H1 (cell line): Measurements from ENCODE around the gene SLTM. TPM values are rescaled to one million over a fixed set of nuclear protein-coding genes. Genes with fewer than 3 reads are reported as not detected.

Experiments used
- CTCF ChIA-PET: fragments of 300-600 bp; sonication (Branson Sonifier 250); formaldehyde crosslinking; loops from one replicate; lab custom pipeline; 2021; ENCODE audit not compliant: partially characterized antibody; lab: Charles Lee
- POLR2A ChIA-PET: fragments of 300-600 bp; sonication (Branson Sonifier 250); formaldehyde crosslinking; loops from one replicate; lab custom pipeline; 2021; ENCODE audit warnings: inconsistent platforms; ENCODE audit not compliant: partially characterized antibody; lab: Charles Lee
- DNase-seq, 2 experiments: peaks; one replicate each; pipeline versions ENCODE4 v3.0.0 to v3.0.0-alpha.2; 2010 to 2022; ENCODE audit warnings: low spot score in 2 of 2, low read depth in 1 of 2, mixed read lengths in 1 of 2
- FAIRE-seq: peaks from 2 replicates; lab custom pipeline; 2011; peaks lifted over from hg19 to GRCh38; lab: Jason Lieb, UNC
- H2AFZ ChIP-seq: 2 replicates; pipeline ENCODE4 v1.8.1; 2012; ENCODE audit warnings: low read length, inconsistent platforms
- H2AK5ac ChIP-seq: 2 replicates; pipeline ENCODE4 v1.6.1; 2013; ENCODE audit warnings: low read depth, low read length
- H2BK120ac ChIP-seq: replicated peaks from 2 replicates; pipeline ENCODE3; 2013; ENCODE audit warnings: low read depth, low read length, inconsistent platforms
- H2BK12ac ChIP-seq: 2 replicates; pipeline ENCODE4 v1.6.1; 2013; ENCODE audit warnings: low read depth, low read length
- H2BK15ac ChIP-seq: 2 replicates; pipeline ENCODE4 v1.6.1; 2013; ENCODE audit warnings: low read length
- H2BK20ac ChIP-seq: 2 replicates; pipeline ENCODE4 v1.6.1; 2013; ENCODE audit warnings: low read length
- H2BK5ac ChIP-seq: 2 replicates; pipeline ENCODE4 v1.6.1; 2013; ENCODE audit warnings: low read depth, low read length
- H3K14ac ChIP-seq: 2 replicates; pipeline ENCODE4 v1.6.1; 2013; ENCODE audit warnings: inconsistent platforms; ENCODE audit not compliant: insufficient read length
- H3K18ac ChIP-seq: 2 replicates; pipeline ENCODE4 v1.6.1; 2013; ENCODE audit warnings: low read length; ENCODE audit errors: extremely low read depth
- H3K23ac ChIP-seq: 2 replicates; pipeline ENCODE4 v1.6.1; 2013; ENCODE audit warnings: inconsistent platforms; ENCODE audit not compliant: insufficient read length
- H3K23me2 ChIP-seq: 2 replicates; pipeline ENCODE4 v1.6.1; 2013; ENCODE audit warnings: low read depth, low read length
- H3K27ac ChIP-seq: 2 replicates; pipeline ENCODE4 v1.6.1; 2011; ENCODE audit warnings: low read depth, low read length, inconsistent platforms
- H3K27me3 ChIP-seq, 4 experiments: replicated peaks in 1 of 4; 1 replicate in 1 of 4; 2 replicates in 3 of 4; pipeline versions ENCODE4 v1.6.1 to v1.8.1; 2011 to 2013; ENCODE audit warnings: low read length in 3 of 4, mild to moderate bottlenecking in 3 of 4, inconsistent platforms in 2 of 4, mixed read lengths in 2 of 4, moderate library complexity in 1 of 4; ENCODE audit not compliant: control insufficient read depth in 3 of 4, insufficient read depth in 3 of 4; ENCODE audit errors: extremely low read depth in 1 of 4
- H3K36me3 ChIP-seq, 4 experiments: 2 replicates each; pipeline versions ENCODE4 v1.6.1 to v1.8.1; 2011 to 2013; ENCODE audit warnings: mild to moderate bottlenecking in 4 of 4, low read length in 3 of 4, moderate library complexity in 2 of 4, control low read depth in 1 of 4, inconsistent platforms in 1 of 4; ENCODE audit not compliant: insufficient read depth in 4 of 4, control insufficient read depth in 2 of 4
- H3K4ac ChIP-seq: replicated peaks from 2 replicates; pipeline ENCODE3; 2013; ENCODE audit warnings: low read length, low read depth, mixed read lengths, inconsistent platforms; ENCODE audit not compliant: insufficient read length
- H3K4me1 ChIP-seq, 4 experiments: replicated peaks in 1 of 4; 1 replicate in 1 of 4; 2 replicates in 3 of 4; pipeline versions ENCODE4 v1.6.1 to v1.8.1; 2011 to 2013; ENCODE audit warnings: low read length in 3 of 4, inconsistent platforms in 2 of 4, mixed read lengths in 1 of 4; ENCODE audit not compliant: insufficient read depth in 4 of 4, control insufficient read depth in 3 of 4
- H3K4me2 ChIP-seq, 2 experiments: 2 replicates each; pipeline versions ENCODE4 v1.6.1 to v1.8.1; 2011 to 2013; ENCODE audit warnings: low read depth in 2 of 2, low read length in 2 of 2, control low read depth in 1 of 2, inconsistent platforms in 1 of 2, mild to moderate bottlenecking in 1 of 2; ENCODE audit not compliant: insufficient read depth in 1 of 2
- H3K4me3 ChIP-seq, 4 experiments: fragments of 200-600, 300-600 bp in 1 of 4; sonication (generic), shearing (Covaris generic), sonication (Bioruptor Twin) in 1 of 4; 2 replicates each; pipeline versions ENCODE4 v1.5.1 to v1.8.1; 2011 to 2016; ENCODE audit warnings: low read length in 4 of 4, low read depth in 3 of 4, control low read depth in 2 of 4, inconsistent platforms in 2 of 4, mild to moderate bottlenecking in 2 of 4, mixed read lengths in 1 of 4, moderate library complexity in 1 of 4; ENCODE audit not compliant: insufficient read depth in 2 of 4; ENCODE audit errors: extremely low read depth in 1 of 4
- H3K56ac ChIP-seq: replicated peaks from 2 replicates; pipeline ENCODE3; 2013; ENCODE audit warnings: low read depth, mild to moderate bottlenecking, mixed read lengths, low read length, inconsistent platforms; ENCODE audit not compliant: insufficient read length
- H3K79me1 ChIP-seq: 2 replicates; pipeline ENCODE4 v1.6.1; 2013; ENCODE audit warnings: low read depth, low read length, control low read depth
- H3K79me2 ChIP-seq, 2 experiments: 2 replicates each; pipeline versions ENCODE4 v1.6.1 to v1.8.1; 2012 to 2013; ENCODE audit warnings: low read length in 2 of 2, mild to moderate bottlenecking in 2 of 2, inconsistent platforms in 1 of 2; ENCODE audit not compliant: insufficient read depth in 2 of 2, control insufficient read depth in 1 of 2
- H3K9ac ChIP-seq, 4 experiments: replicated peaks in 1 of 4; 1 replicate in 1 of 4; 2 replicates in 3 of 4; pipeline versions ENCODE4 v1.6.1 to v1.8.1; 2011 to 2013; ENCODE audit warnings: low read depth in 3 of 4, low read length in 3 of 4, control low read depth in 2 of 4, mild to moderate bottlenecking in 2 of 4, moderate library complexity in 2 of 4, inconsistent platforms in 1 of 4; ENCODE audit errors: extremely low read depth in 1 of 4
- H3K9me3 ChIP-seq, 2 experiments: 2 replicates each; pipeline versions ENCODE4 v1.6.1 to v1.8.1; 2012 to 2013; ENCODE audit warnings: mild to moderate bottlenecking in 2 of 2, moderate library complexity in 2 of 2, control low read depth in 1 of 2, inconsistent platforms in 1 of 2, low read depth in 1 of 2, low read length in 1 of 2, mixed read lengths in 1 of 2; ENCODE audit not compliant: insufficient read depth in 2 of 2
- H4K20me1 ChIP-seq, 2 experiments: replicated peaks in 1 of 2; 2 replicates each; pipeline versions ENCODE3 to v1.8.1; 2011 to 2013; ENCODE audit warnings: inconsistent platforms in 2 of 2, low read length in 2 of 2, mild to moderate bottlenecking in 1 of 2; ENCODE audit not compliant: insufficient read depth in 2 of 2, control insufficient read depth in 1 of 2
- H4K5ac ChIP-seq: 2 replicates; pipeline ENCODE4 v1.6.1; 2013; ENCODE audit warnings: low read length, low read depth, mixed read lengths, inconsistent platforms; ENCODE audit not compliant: insufficient read length
- H4K8ac ChIP-seq: 2 replicates; pipeline ENCODE4 v1.8.0; 2013; ENCODE audit warnings: mild to moderate bottlenecking, moderate library complexity, low read length, inconsistent platforms; ENCODE audit not compliant: insufficient read depth; ENCODE audit errors: extremely low read depth
- H4K91ac ChIP-seq: replicated peaks from 2 replicates; pipeline ENCODE3; 2013; ENCODE audit warnings: low read length, mixed read lengths, inconsistent platforms; ENCODE audit not compliant: insufficient read length
- CEBPB ChIP-seq: IDR thresholded peaks from 2 replicates; pipeline ENCODE4 v1.6.1; 2012; ENCODE audit warnings: low read depth, low read length
- POLR2A ChIP-seq, 2 experiments: IDR thresholded peaks; 1 replicate in 1 of 2; 2 replicates in 1 of 2; pipeline ENCODE4 v1.6.1; 2011; ENCODE audit warnings: low read depth in 2 of 2, low read length in 2 of 2, mild to moderate bottlenecking in 2 of 2; ENCODE audit errors: control extremely low read depth in 1 of 2
- SAP30 ChIP-seq: fragments of 300-600 bp; sonication (generic); IDR thresholded peaks from 2 replicates; pipeline ENCODE4 v1.7.1; 2012; ENCODE audit warnings: low read length, moderate library complexity, mild to moderate bottlenecking, inconsistent platforms; ENCODE audit not compliant: insufficient read depth, insufficient replicate concordance
- WGBS, 2 experiments: shearing (Covaris generic) in 1 of 2; methylation state at CpG; one replicate each; pipeline versions ENCODE4 v1.1.6 to v1.1.7; 2013 to 2015; ENCODE audit warnings: low lambda C conversion rate in 2 of 2, mixed read lengths in 2 of 2, inconsistent platforms in 1 of 2, low coverage in 1 of 2, missing lambda C conversion rate in 1 of 2; ENCODE audit not compliant: insufficient replicate concordance in 2 of 2, insufficient coverage in 1 of 2, insufficient read length in 1 of 2; ENCODE audit errors: extremely low coverage in 1 of 2, missing lambda C conversion rate in 1 of 2; 5-methylcytosine and 5-hydroxymethylcytosine counted together
- polyA plus RNA-seq, 7 experiments: library from polyadenylated mRNA; depleted of rRNA in 3 of 7; stranded (reverse) in 5 of 7; unstranded in 2 of 7; fragments of >200 nt in 5 of 7; fragments of 200-250 nt in 2 of 7; gene quantifications; 1 replicate in 5 of 7; 2 replicates in 1 of 7; 4 replicates in 1 of 7; pipeline versions ENCODE4 v1.2.1 to v1.2.3, GENCODE V29; 2011 to 2013; ENCODE audit warnings: missing spikeins in 2 of 7, mixed read lengths in 2 of 7
- total RNA-seq: library from RNA; stranded (reverse); fragmentation: NEBNext Ultra II Directional; extraction: Animal tissue kit (Norgen Biotek cat#: 25700); gene quantifications from 2 replicates; pipeline ENCODE4 v1.2.1, GENCODE V29; 2021

The SLTM gene
- total and polyA plus RNA-seq, 2 of the 8 experiments (the other 6 are each of a cell fraction or from before 2014, with no cell fraction given) = 30.8 to 149 TPM

DNA sequence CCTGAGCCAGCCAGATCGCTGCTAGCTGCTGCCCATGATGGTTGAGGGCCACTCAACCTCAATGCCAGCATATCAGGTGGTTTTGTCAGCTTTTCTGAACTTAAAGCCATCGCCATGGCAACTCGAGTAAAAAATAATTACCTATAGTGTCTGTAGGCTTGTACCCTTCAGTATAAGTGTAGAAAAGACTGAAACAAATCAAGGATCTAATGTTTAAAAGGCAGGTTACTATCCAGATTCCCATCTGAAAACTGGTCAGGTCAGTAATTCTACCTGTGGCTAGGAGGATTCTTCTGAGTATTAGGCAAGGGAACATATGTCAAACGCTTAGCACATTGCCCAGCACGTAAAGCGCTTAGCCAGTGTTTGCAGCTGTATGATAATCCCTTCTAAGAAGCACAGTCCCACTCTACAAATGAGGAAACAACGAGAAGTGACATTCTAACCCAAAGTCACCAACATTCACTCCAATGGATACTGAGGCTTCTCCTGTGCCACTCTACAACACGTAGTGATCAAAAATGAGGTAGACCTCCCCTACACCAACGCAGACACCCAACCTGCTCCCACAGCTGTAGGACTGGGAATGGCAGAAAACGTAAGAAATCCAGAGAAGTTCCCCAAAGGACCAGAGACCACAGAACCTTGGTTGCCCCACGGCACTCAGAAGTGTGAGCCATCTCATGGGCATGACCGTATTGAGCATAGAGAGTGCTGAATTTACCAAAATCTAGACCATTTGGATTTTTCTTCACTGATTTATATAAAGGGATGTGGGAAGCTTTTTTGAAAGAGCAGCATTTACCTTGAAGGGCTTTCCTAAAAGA, 55.3 kb downstream of the SLTM start:
- H3K14ac ChIP-seq = no peak overlapping the region
- H3K79me2 ChIP-seq = no peaks in the 10 kb centered on the region; a peak in 1 of 4 replicates
- POLR2A ChIA-PET = interaction anchor here (0.7 to 5.3 kb wide), 3 partner anchors 13 to 256 kb away, joined by 3 to 46 read pairs (median 3); no protein-coding TSS in a partner anchor
- H3K27me3 ChIP-seq = no peaks in the 10 kb centered on the region
- peaks cover 20 to 58% (median 40%) of the 10 kb centered on the region in 4 experiments for H3K36me3 ChIP-seq
- 94% methylated on average over 12 of the region's 12 CpGs; no CpG with 5 or more reads in 1 of the 2 experiments for WGBS, 2 experiments
- no peak overlapping the region for H2BK20ac ChIP-seq
- FAIRE-seq (no peak), DNase-seq (no peak)
- H3K4ac ChIP-seq = no peak overlapping the region
- no peak overlapping the region for H2BK5ac ChIP-seq
- 0 out of 2 replicates have a peak, but pooled peaks cover 2% of the 10 kb centered on the region for H3K23me2 ChIP-seq
- no peak overlapping the region for H3K4me2 ChIP-seq
- no peak overlapping the region for H2AK5ac ChIP-seq
- H2AFZ ChIP-seq = no peak overlapping the region
- no peak overlapping the region for H4K5ac ChIP-seq
- no peak overlapping the region for H3K56ac ChIP-seq
- no peaks in the 10 kb centered on the region; the same call in none of the 2 replicates for H3K79me1 ChIP-seq
- H3K4me1 ChIP-seq = no peaks in the 10 kb centered on the region
- no peaks in the 10 kb centered on the region for H3K9me3 ChIP-seq
- TF ChIP-seq POLR2A (IDR thresholded peaks at IDR 0.05; ENCODE audit: control extremely low read depth in 1 of 2, low read depth in 2 of 2, low read length in 2 of 2) (peak in 1 of 2 experiments; percentile 38; a peak in 1 of 3 replicates), CEBPB (no peak), SAP30 (no peak)
- H2BK15ac ChIP-seq = no peak overlapping the region
- H4K20me1 ChIP-seq = peaks cover 0 to 1% of the 10 kb centered on the region in 2 experiments
- H3K27ac ChIP-seq = no peak overlapping the region; the same call in 1 of the 2 replicates
- H2BK120ac ChIP-seq = no peak overlapping the region
- H2BK12ac ChIP-seq = no peak overlapping the region
- no peak overlapping the region for H3K23ac ChIP-seq
- H4K91ac ChIP-seq = no peak overlapping the region
- no peak overlapping the region for H3K18ac ChIP-seq
- H3K9ac ChIP-seq = no peak overlapping the region
- CTCF ChIA-PET = interaction anchor here (0.6 to 1.6 kb wide), 5 partner anchors 13 to 81 kb away, joined by 3 to 7 read pairs (median 4); no protein-coding TSS in a partner anchor
- H4K8ac ChIP-seq = no peak overlapping the region
- H3K4me3 ChIP-seq = no peak overlapping the region
